AG09309 (cell line): ENCODE results near the gene KLK15.

Experiments used
- DNase-seq: peaks from one replicate; pipeline ENCODE4 v3.0.0-alpha.2; 2010; ENCODE audit warnings: low read depth
- H3K4me3 ChIP-seq: 2 replicates; pipeline ENCODE4 v1.5.1; 2011; ENCODE audit warnings: mild to moderate bottlenecking, low read depth, low read length, moderate library complexity; ENCODE audit not compliant: control insufficient read depth
- TF ChIP-seq, protein P1 (sequence below): IDR thresholded peaks from 2 replicates; pipeline ENCODE4 v1.5.1; 2011; ENCODE audit warnings: mild to moderate bottlenecking, low read depth, low read length, inconsistent platforms; ENCODE audit not compliant: insufficient read depth, control insufficient read depth; ENCODE audit errors: missing control alignments

Gene KLK15

DNA sequence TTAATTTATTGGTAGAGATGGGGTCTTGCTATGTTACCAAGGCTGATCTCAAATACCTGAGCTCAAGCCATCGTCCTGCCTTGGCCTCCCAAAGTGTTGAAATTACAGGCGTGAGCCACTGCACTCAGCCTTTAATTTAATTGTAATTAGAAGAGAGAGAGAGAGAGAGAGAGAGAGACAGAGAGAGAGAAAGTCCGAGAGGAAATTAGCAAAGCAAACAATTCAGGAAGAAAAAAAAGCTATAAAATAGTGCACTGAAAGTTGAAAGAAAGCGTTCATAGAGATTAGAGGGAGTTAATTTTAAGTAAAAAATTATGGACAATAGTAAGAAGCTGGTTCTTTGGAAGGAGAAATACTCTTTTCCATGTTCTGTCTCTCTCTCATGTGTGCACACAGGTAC lies 56.1 kb downstream of the KLK15 start:
- TF ChIP-seq, protein P1, sequence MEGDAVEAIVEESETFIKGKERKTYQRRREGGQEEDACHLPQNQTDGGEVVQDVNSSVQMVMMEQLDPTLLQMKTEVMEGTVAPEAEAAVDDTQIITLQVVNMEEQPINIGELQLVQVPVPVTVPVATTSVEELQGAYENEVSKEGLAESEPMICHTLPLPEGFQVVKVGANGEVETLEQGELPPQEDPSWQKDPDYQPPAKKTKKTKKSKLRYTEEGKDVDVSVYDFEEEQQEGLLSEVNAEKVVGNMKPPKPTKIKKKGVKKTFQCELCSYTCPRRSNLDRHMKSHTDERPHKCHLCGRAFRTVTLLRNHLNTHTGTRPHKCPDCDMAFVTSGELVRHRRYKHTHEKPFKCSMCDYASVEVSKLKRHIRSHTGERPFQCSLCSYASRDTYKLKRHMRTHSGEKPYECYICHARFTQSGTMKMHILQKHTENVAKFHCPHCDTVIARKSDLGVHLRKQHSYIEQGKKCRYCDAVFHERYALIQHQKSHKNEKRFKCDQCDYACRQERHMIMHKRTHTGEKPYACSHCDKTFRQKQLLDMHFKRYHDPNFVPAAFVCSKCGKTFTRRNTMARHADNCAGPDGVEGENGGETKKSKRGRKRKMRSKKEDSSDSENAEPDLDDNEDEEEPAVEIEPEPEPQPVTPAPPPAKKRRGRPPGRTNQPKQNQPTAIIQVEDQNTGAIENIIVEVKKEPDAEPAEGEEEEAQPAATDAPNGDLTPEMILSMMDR = no peak
- H3K4me3 ChIP-seq = no peak overlapping the region
- no peak for DNase-seq

DNA sequence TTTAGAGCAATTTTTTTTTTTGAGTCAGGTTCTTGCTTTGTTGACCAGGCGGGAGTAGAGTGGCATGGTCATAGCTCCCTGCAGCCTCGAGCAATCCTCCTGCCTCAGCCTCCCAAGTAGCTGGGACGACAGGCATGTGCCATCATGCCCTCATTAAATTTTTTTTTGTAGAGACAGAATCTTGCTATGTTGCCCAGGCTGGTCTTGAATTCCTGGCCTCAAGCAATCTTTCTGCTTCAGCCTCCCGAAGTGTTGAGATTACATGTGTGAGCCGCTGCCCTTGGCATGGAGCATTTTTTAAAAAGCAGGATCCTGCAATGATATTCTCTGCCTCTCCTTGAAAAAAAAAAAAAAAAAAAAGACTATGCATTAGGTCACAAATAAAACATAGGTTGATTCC lies 57.2 kb downstream of the KLK15 start:
- H3K4me3 ChIP-seq = no peak overlapping the region
- TF ChIP-seq, protein P1 = no peak
- DNase-seq = no peak
